Measurements from ENCODE around the gene SERTAD2. TPM values are rescaled to one million over a fixed set of nuclear protein-coding genes. Genes with fewer than 3 reads are reported as not detected.

The SERTAD2 gene
- total RNA-seq, 4 donors from 2014 or later, result 1.8 to 29.5 (median 8.9) TPM

- H3K9me3 ChIP-seq, result no peaks in the 10 kb centered on the region
- H3K4me1 ChIP-seq, result no peaks in the 10 kb centered on the region
- peak in 1 of 2 donors; percentile 6 for DNase-seq
- H3K27ac ChIP-seq, result no peak overlapping the region
- TF ChIP-seq POLR2A (IDR thresholded peaks at IDR 0.05) (no peak), CTCF (IDR thresholded peaks at IDR 0.05) (no peak)
- H3K36me3 ChIP-seq, result no peaks in the 10 kb centered on the region
- H3K4me3 ChIP-seq, result no peak overlapping the region
- H3K27me3 ChIP-seq, result no peaks in the 10 kb centered on the region
- intact Hi-C loops (cut with DNase I; ENCODE audit: low total_unique reads), result no loop called here
Measured at GRCh38 chr2:64615844-64616536, 37.7 kb downstream of the SERTAD2 start.

GRCh38 chr2:64615192-64615763 lies 38.4 kb downstream of the SERTAD2 start:
- Histone ChIP-seq H3K9me3 (no peaks in the 10 kb centered on the region), H3K4me1 (no peaks in the 10 kb centered on the region), H3K4me3 (no peak overlapping the region), H3K27me3 (no peaks in the 10 kb centered on the region), H3K36me3 (no peaks in the 10 kb centered on the region), H3K27ac (no peak overlapping the region)
- intact Hi-C loops (cut with DNase I; ENCODE audit: low total_unique reads), result no loop called here
- TF ChIP-seq POLR2A (IDR thresholded peaks at IDR 0.05), result no peak
- TF ChIP-seq CTCF (IDR thresholded peaks at IDR 0.05), result no peak
- DNase-seq, result peak in 1 of 2 donors; percentile 4

- Histone ChIP-seq H3K4me1 (no peaks in the 10 kb centered on the region), H3K36me3 (no peaks in the 10 kb centered on the region), H3K9me3 (no peaks in the 10 kb centered on the region), H3K27me3 (no peaks in the 10 kb centered on the region), H3K4me3 (no peak overlapping the region), H3K27ac (no peak overlapping the region)
- DNase-seq, result peak in 1 of 2 donors; percentile 3
- TF ChIP-seq CTCF (IDR thresholded peaks at IDR 0.05) (no peak), POLR2A (IDR thresholded peaks at IDR 0.05) (no peak)
- intact Hi-C loops (cut with DNase I; ENCODE audit: low total_unique reads), result no loop called here
Measured at GRCh38 chr2:64613276-64613675, 40.4 kb downstream of the SERTAD2 start.

GRCh38 chr2:64612575-64613195 lies 41.0 kb downstream of the SERTAD2 start:
- intact Hi-C loops (cut with DNase I; ENCODE audit: low total_unique reads), result no loop called here

More at GRCh38 chr2:64612575-64613195, 41.0 kb downstream of the SERTAD2 start:
- Histone ChIP-seq H3K4me3 (no peak overlapping the region), H3K9me3 (no peaks in the 10 kb centered on the region), H3K36me3 (no peaks in the 10 kb centered on the region), H3K4me1 (no peaks in the 10 kb centered on the region), H3K27me3 (no peaks in the 10 kb centered on the region), H3K27ac (no peak overlapping the region)
- DNase-seq, result no peak
- TF ChIP-seq POLR2A (IDR thresholded peaks at IDR 0.05) (no peak), CTCF (IDR thresholded peaks at IDR 0.05) (no peak)
